Nephron (organoid): ENCODE results near the gene PYROXD2.

ENCODE experiments used
- H3K27ac Mint-ChIP-seq, 3 experiments: 2 replicates each; pipeline ENCODE4 v1.8.0; 2020; ENCODE audit warnings: mixed read lengths in 3 of 3, mild to moderate bottlenecking in 2 of 3, moderate library complexity in 1 of 3
- H3K27me3 Mint-ChIP-seq: 2 replicates; pipeline ENCODE4 v1.8.0; 2021; ENCODE audit warnings: low read depth, mild to moderate bottlenecking, moderate library complexity, mixed read lengths
- H3K36me3 Mint-ChIP-seq: 2 replicates; pipeline ENCODE4 v1.8.0; 2020; ENCODE audit warnings: low read depth, mixed read lengths
- H3K4me1 Mint-ChIP-seq: 2 replicates; pipeline ENCODE4 v1.8.0; 2020; ENCODE audit warnings: mixed read lengths
- H3K4me3 Mint-ChIP-seq, 3 experiments: 2 replicates each; pipeline ENCODE4 v1.8.0; 2020; ENCODE audit warnings: mild to moderate bottlenecking in 3 of 3, mixed read lengths in 3 of 3, moderate library complexity in 2 of 3
- H3K9me3 Mint-ChIP-seq: 2 replicates; pipeline ENCODE4 v1.8.0; 2020; ENCODE audit warnings: mixed read lengths
- CTCF ChIP-seq, 3 experiments: fragments of 200-600 bp; sonication (generic); IDR thresholded peaks; one replicate each; pipeline ENCODE4 v1.5.0; 2021; ENCODE audit warnings: antibody characterized with exemption in 3 of 3; ENCODE audit not compliant: unreplicated experiment in 3 of 3

The PYROXD2 gene

DNA sequence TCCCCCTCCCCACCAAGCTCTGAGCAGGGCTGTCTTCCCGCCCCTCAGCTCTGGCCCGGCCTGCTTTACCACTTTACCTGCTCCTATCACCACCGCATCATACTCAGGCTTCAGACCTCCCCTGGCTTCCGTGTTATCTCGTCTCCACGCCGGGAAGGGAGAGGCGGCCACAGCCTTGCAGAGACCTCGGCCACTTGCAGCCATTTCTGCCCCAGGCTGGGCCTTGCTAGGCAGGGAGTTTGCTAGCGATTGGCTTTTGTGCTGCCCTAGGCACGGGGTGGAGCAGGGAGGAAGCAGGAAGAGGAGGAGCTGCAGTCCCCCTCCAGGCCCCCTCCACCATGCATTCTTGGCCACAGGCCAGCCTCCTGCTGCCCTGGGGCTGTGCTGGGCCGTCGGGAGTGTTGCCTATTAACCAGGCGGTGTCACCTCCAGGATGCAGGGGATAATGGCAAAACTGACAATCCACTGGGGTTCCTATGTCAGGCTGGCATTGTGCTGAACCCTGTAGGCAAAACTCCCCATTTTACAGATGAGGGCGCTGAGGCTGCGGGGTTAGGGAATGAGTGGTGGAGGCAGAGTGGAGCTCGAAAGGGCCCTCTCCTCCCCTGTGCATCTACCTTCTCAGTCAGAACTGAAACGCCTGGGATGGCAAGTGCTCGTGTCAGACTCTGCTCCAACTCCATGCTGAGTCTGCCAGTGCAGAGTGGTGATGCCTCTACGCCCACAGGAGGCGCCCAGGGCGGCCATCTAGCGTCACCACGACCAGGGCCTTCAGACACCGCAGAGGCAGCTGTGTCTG, at the start of gene PYROXD2:
TSS of gene PYROXD2 (minus strand) at position 251 of the 799 bp plus-strand sequence. CDS start at position 204, 47 bp downstream.
- no peaks in the 10 kb centered on the region for H3K9me3 Mint-ChIP-seq
- peak within 1 kb of the TSS; percentile 93 to 98 (median 95) for H3K4me3 Mint-ChIP-seq
- TF ChIP-seq CTCF (IDR thresholded peaks at IDR 0.05; ENCODE audit: unreplicated experiment in 3 of 3), result no peak
- no peaks in the 10 kb centered on the region for H3K27me3 Mint-ChIP-seq
- peak within 1 kb of the TSS; percentile 96 to 98 (median 98) for H3K27ac Mint-ChIP-seq
- H3K4me1 Mint-ChIP-seq, result peaks cover 33% of the 10 kb centered on the region
- peaks cover 14% of the 10 kb centered on the region for H3K36me3 Mint-ChIP-seq

DNA sequence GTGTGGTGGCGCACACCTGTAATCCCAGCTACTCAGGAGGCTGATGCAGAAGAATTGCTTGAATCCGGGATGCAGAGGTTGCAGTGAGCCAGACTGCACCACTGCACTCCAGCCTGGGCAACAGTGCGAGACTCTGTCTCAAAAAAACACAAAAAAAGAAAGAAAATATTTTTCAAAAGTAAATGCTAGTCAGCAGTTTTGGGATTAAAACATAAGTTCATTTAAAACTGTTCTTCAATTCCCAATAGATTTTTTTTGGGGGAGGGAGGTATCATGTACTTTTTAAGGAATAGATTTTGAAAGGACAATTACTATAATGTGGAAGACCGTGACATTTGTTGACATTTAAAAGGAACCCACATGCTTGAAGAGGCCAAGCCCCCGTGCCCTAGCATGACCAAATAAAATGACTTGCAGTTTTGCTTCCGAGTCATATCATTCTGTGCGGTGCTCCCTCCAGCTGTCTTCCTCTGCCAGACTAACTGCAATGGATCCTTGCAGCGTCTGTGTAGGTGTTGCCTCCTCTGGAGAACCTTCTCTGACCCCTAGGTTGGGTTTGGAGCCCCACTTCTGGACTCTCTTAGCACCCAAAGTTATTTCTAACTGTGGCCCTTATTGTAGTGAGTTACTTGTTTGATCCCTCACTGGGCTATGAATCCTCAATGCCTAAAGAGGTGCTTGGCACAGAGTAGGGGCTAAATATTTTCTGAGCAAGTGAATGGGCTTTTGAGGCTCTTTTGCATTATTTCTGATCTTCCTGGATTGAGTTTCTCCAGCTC, 49.2 kb upstream of the PYROXD2 start:
- no peak overlapping the region for H3K4me3 Mint-ChIP-seq
- no peaks in the 10 kb centered on the region for H3K9me3 Mint-ChIP-seq
- peaks cover 21% of the 10 kb centered on the region for H3K4me1 Mint-ChIP-seq
- no peaks in the 10 kb centered on the region for H3K36me3 Mint-ChIP-seq
- TF ChIP-seq CTCF (IDR thresholded peaks at IDR 0.05; ENCODE audit: unreplicated experiment in 3 of 3), result no peak
- no peak overlapping the region for H3K27ac Mint-ChIP-seq
- no peaks in the 10 kb centered on the region for H3K27me3 Mint-ChIP-seq

GRCh38 chr10:98463016-98463415, 48.0 kb upstream of the PYROXD2 start:
- no peak overlapping the region for H3K27ac Mint-ChIP-seq
- H3K4me3 Mint-ChIP-seq, result no peak overlapping the region
- TF ChIP-seq CTCF (IDR thresholded peaks at IDR 0.05; ENCODE audit: unreplicated experiment in 3 of 3), result no peak
- peaks cover 11% of the 10 kb centered on the region for H3K4me1 Mint-ChIP-seq
- no peaks in the 10 kb centered on the region for H3K27me3 Mint-ChIP-seq
- H3K36me3 Mint-ChIP-seq, result no peaks in the 10 kb centered on the region
- no peaks in the 10 kb centered on the region for H3K9me3 Mint-ChIP-seq

DNA sequence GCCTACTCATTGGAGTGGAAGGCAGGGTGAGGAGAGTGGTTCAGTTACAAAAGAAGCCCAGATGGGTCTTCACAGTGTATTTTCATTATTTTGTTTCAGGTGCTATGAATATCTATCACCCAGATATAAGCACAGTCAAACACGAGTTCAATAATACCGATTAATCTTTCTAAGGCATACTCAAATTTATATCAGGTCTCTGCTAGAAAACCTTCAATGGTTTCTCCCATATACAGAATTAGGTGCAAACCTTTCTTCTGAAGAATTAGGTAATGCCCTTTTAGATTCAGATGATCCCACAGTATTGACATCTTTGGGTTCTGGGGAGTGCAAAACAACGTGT, 46.5 kb upstream of the PYROXD2 start:
- no peak for TF ChIP-seq CTCF (IDR thresholded peaks at IDR 0.05; ENCODE audit: unreplicated experiment in 3 of 3)
- H3K36me3 Mint-ChIP-seq, result no peaks in the 10 kb centered on the region
- H3K9me3 Mint-ChIP-seq, result no peaks in the 10 kb centered on the region

DNA sequence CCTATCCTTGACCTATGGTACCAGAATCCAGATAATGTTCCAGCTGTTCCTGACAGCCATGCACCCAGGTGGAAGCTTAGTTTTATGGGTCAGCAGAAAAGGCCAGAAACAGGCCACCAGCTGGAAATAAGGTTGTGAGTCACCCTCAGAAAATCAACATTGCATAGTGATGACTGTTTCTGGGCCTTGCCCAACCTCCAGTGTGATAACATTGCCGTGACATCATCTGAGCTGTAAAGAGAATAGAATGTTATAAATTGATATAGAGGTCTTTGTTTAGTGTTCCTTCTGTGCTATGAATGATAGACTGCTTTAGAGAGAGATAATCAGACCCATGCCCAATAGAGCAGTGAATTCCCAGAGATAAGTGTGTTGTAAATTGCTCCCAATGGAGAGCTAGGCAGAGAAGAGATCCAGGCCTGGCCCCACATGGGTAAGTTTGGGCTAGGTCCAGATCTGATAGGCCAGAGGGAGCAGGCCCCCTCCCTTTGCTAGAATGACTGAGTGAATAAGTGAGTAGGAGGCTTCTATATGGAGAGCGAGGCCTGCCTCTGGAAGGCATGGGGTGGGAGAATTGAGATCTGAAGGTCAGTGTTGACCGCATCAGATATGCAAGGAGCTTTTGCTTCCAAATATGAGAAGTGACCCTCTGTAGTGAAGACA, 46.0 kb upstream of the PYROXD2 start:
- Mint-ChIP-seq H3K36me3 (no peaks in the 10 kb centered on the region), H3K27me3 (peaks cover 4% of the 10 kb centered on the region), H3K4me3 (no peak overlapping the region), H3K27ac (peak overlapping the region; percentile 11 to 25 (median 21)), H3K9me3 (no peaks in the 10 kb centered on the region), H3K4me1 (peaks cover 6% of the 10 kb centered on the region)
- TF ChIP-seq CTCF (IDR thresholded peaks at IDR 0.05; ENCODE audit: unreplicated experiment in 3 of 3), result no peak

More for the DNA sequence above, 46.5 kb upstream of the PYROXD2 start:
- H3K4me1 Mint-ChIP-seq, result peaks cover 6% of the 10 kb centered on the region
- no peak overlapping the region for H3K4me3 Mint-ChIP-seq
- H3K27ac Mint-ChIP-seq, result peak overlapping the region in 2 of 3 experiments; percentile 21 to 25
- peaks cover 4% of the 10 kb centered on the region for H3K27me3 Mint-ChIP-seq
